Measurements from ENCODE around the gene FAM25C. TPM values are rescaled to one million over a fixed set of nuclear protein-coding genes. Genes with fewer than 3 reads are reported as not detected.
A peak's percentile ranks its signal among the peaks of the same experiment; 100 is the strongest.
"Not testable (repeated sequence)": the region's sequence is repeated elsewhere in the genome, so short reads cannot be mapped to it uniquely, and the experiment has no call there.

The FAM25C gene
- total RNA-seq (2021) = not detected in 2 replicates
- not detected for Bru-seq, nascent RNA
- BruChase-seq, experiment 1, labeled RNA remaining after a 2-hour chase = not detected
- BruChase-seq, experiment 2, labeled RNA remaining after a 6-hour chase = percentile 8 among the genes with signal in this experiment
- long read RNA-seq = 0 reads

- H3K4me3 ChIP-seq (ENCODE audit: low read depth, low read length, poor library complexity, severe bottlenecking); CTCF ChIA-PET; H3K9me3 ChIP-seq (ENCODE audit: low read depth, low read length, poor library complexity, severe bottlenecking); BruUV-seq (replicated peaks); H3K36me3 ChIP-seq (ENCODE audit: insufficient read depth, low read length, poor library complexity, severe bottlenecking); H3K4me1 ChIP-seq (ENCODE audit: insufficient read depth, low read length, poor library complexity, severe bottlenecking); DNase-seq (ENCODE audit: low spot score); POLR2A ChIA-PET (ENCODE audit: low non-redundant PET); intact Hi-C loops (cut with micrococcal nuclease; ENCODE audit: unreplicated experiment); H3K27me3 ChIP-seq (replicated peaks; ENCODE audit: insufficient read depth, low read depth, low read length, poor library complexity); H3K27ac ChIP-seq (ENCODE audit: low read depth, low read length, poor library complexity, severe bottlenecking): not testable (repeated sequence)
These were observed at the start of gene FAM25C for GRCh38 chr10:47999691-48000090. Gene FAM25C, minus strand, starts transcription at chr10:47999791. Its CDS starts 26 bp downstream, at chr10:47999765.

- H3K27ac ChIP-seq (ENCODE audit: low read depth, low read length, poor library complexity, severe bottlenecking); BruUV-seq (replicated peaks); H3K36me3 ChIP-seq (ENCODE audit: insufficient read depth, low read length, poor library complexity, severe bottlenecking); H3K4me3 ChIP-seq (ENCODE audit: low read depth, low read length, poor library complexity, severe bottlenecking); H3K27me3 ChIP-seq (replicated peaks; ENCODE audit: insufficient read depth, low read depth, low read length, poor library complexity); H3K9me3 ChIP-seq (ENCODE audit: low read depth, low read length, poor library complexity, severe bottlenecking); H3K4me1 ChIP-seq (ENCODE audit: insufficient read depth, low read length, poor library complexity, severe bottlenecking); CTCF ChIA-PET; DNase-seq (ENCODE audit: low spot score); POLR2A ChIA-PET (ENCODE audit: low non-redundant PET); intact Hi-C loops (cut with micrococcal nuclease; ENCODE audit: unreplicated experiment): not testable (repeated sequence)
These were observed 45.0 kb upstream of the FAM25C start for GRCh38 chr10:48044557-48044956.

GRCh38 chr10:48031390-48031789 lies 31.8 kb upstream of the FAM25C start:
- BruUV-seq (replicated peaks); H3K4me1 ChIP-seq (ENCODE audit: insufficient read depth, low read length, poor library complexity, severe bottlenecking); DNase-seq (ENCODE audit: low spot score); H3K27ac ChIP-seq (ENCODE audit: low read depth, low read length, poor library complexity, severe bottlenecking); H3K4me3 ChIP-seq (ENCODE audit: low read depth, low read length, poor library complexity, severe bottlenecking); intact Hi-C loops (cut with micrococcal nuclease; ENCODE audit: unreplicated experiment); POLR2A ChIA-PET (ENCODE audit: low non-redundant PET); CTCF ChIA-PET; H3K27me3 ChIP-seq (replicated peaks; ENCODE audit: insufficient read depth, low read depth, low read length, poor library complexity); H3K36me3 ChIP-seq (ENCODE audit: insufficient read depth, low read length, poor library complexity, severe bottlenecking); H3K9me3 ChIP-seq (ENCODE audit: low read depth, low read length, poor library complexity, severe bottlenecking): not testable (repeated sequence)

GRCh38 chr10:48002306-48002705 lies 2.7 kb upstream of the FAM25C start:
- BruUV-seq (replicated peaks); H3K36me3 ChIP-seq (ENCODE audit: insufficient read depth, low read length, poor library complexity, severe bottlenecking); H3K27ac ChIP-seq (ENCODE audit: low read depth, low read length, poor library complexity, severe bottlenecking); POLR2A ChIA-PET (ENCODE audit: low non-redundant PET); H3K4me3 ChIP-seq (ENCODE audit: low read depth, low read length, poor library complexity, severe bottlenecking); H3K27me3 ChIP-seq (replicated peaks; ENCODE audit: insufficient read depth, low read depth, low read length, poor library complexity); H3K4me1 ChIP-seq (ENCODE audit: insufficient read depth, low read length, poor library complexity, severe bottlenecking); H3K9me3 ChIP-seq (ENCODE audit: low read depth, low read length, poor library complexity, severe bottlenecking); DNase-seq (ENCODE audit: low spot score); intact Hi-C loops (cut with micrococcal nuclease; ENCODE audit: unreplicated experiment); CTCF ChIA-PET: not testable (repeated sequence)

GRCh38 chr10:47994045-47994444 lies 5.5 kb downstream of the FAM25C start:
- peak; percentile 63 for DNase-seq (ENCODE audit: low spot score)
- H3K9me3 ChIP-seq (ENCODE audit: low read depth, low read length, poor library complexity, severe bottlenecking); POLR2A ChIA-PET (ENCODE audit: low non-redundant PET); H3K4me3 ChIP-seq (ENCODE audit: low read depth, low read length, poor library complexity, severe bottlenecking); intact Hi-C loops (cut with micrococcal nuclease; ENCODE audit: unreplicated experiment); H3K36me3 ChIP-seq (ENCODE audit: insufficient read depth, low read length, poor library complexity, severe bottlenecking); H3K4me1 ChIP-seq (ENCODE audit: insufficient read depth, low read length, poor library complexity, severe bottlenecking); H3K27me3 ChIP-seq (replicated peaks; ENCODE audit: insufficient read depth, low read depth, low read length, poor library complexity); CTCF ChIA-PET; H3K27ac ChIP-seq (ENCODE audit: low read depth, low read length, poor library complexity, severe bottlenecking); BruUV-seq (replicated peaks): not testable (repeated sequence)

- DNase-seq (ENCODE audit: low spot score); BruUV-seq (replicated peaks); H3K27me3 ChIP-seq (replicated peaks; ENCODE audit: insufficient read depth, low read depth, low read length, poor library complexity); H3K9me3 ChIP-seq (ENCODE audit: low read depth, low read length, poor library complexity, severe bottlenecking); H3K4me1 ChIP-seq (ENCODE audit: insufficient read depth, low read length, poor library complexity, severe bottlenecking); H3K36me3 ChIP-seq (ENCODE audit: insufficient read depth, low read length, poor library complexity, severe bottlenecking); intact Hi-C loops (cut with micrococcal nuclease; ENCODE audit: unreplicated experiment); CTCF ChIA-PET; H3K4me3 ChIP-seq (ENCODE audit: low read depth, low read length, poor library complexity, severe bottlenecking); H3K27ac ChIP-seq (ENCODE audit: low read depth, low read length, poor library complexity, severe bottlenecking); POLR2A ChIA-PET (ENCODE audit: low non-redundant PET): not testable (repeated sequence)
These were observed 7.0 kb downstream of the FAM25C start for GRCh38 chr10:47992560-47992959.

GRCh38 chr10:47991706-47992105 lies 7.9 kb downstream of the FAM25C start:
- H3K9me3 ChIP-seq (ENCODE audit: low read depth, low read length, poor library complexity, severe bottlenecking); BruUV-seq (replicated peaks); POLR2A ChIA-PET (ENCODE audit: low non-redundant PET); H3K36me3 ChIP-seq (ENCODE audit: insufficient read depth, low read length, poor library complexity, severe bottlenecking); H3K27me3 ChIP-seq (replicated peaks; ENCODE audit: insufficient read depth, low read depth, low read length, poor library complexity); H3K4me1 ChIP-seq (ENCODE audit: insufficient read depth, low read length, poor library complexity, severe bottlenecking); DNase-seq (ENCODE audit: low spot score); H3K4me3 ChIP-seq (ENCODE audit: low read depth, low read length, poor library complexity, severe bottlenecking); H3K27ac ChIP-seq (ENCODE audit: low read depth, low read length, poor library complexity, severe bottlenecking); intact Hi-C loops (cut with micrococcal nuclease; ENCODE audit: unreplicated experiment); CTCF ChIA-PET: not testable (repeated sequence)

- H3K36me3 ChIP-seq (ENCODE audit: insufficient read depth, low read length, poor library complexity, severe bottlenecking); H3K27ac ChIP-seq (ENCODE audit: low read depth, low read length, poor library complexity, severe bottlenecking); intact Hi-C loops (cut with micrococcal nuclease; ENCODE audit: unreplicated experiment); CTCF ChIA-PET; DNase-seq (ENCODE audit: low spot score); POLR2A ChIA-PET (ENCODE audit: low non-redundant PET); H3K27me3 ChIP-seq (replicated peaks; ENCODE audit: insufficient read depth, low read depth, low read length, poor library complexity); BruUV-seq (replicated peaks); H3K4me1 ChIP-seq (ENCODE audit: insufficient read depth, low read length, poor library complexity, severe bottlenecking); H3K9me3 ChIP-seq (ENCODE audit: low read depth, low read length, poor library complexity, severe bottlenecking); H3K4me3 ChIP-seq (ENCODE audit: low read depth, low read length, poor library complexity, severe bottlenecking): not testable (repeated sequence)
These were observed 9.5 kb downstream of the FAM25C start for GRCh38 chr10:47990097-47990496.

Measured in A673 (cell line).